Upper lobe of left lung (tissue), 4 donors: ENCODE data around the gene LYRM4.

Source experiments
- EP300 ChIP-seq, 4 donors: sonication (generic); formaldehyde crosslinking; IDR thresholded peaks; one replicate each; pipeline ENCODE4 v1.5.1; 2017; ENCODE audit warnings: antibody characterized with exemption in 4 of 4, control low read depth in 2 of 4
- POLR2A ChIP-seq, 4 donors: fragments of 450-650 bp; IDR thresholded peaks; one replicate each; pipeline ENCODE4 v1.5.1; 2016 to 2017; ENCODE audit warnings: antibody characterized with exemption in 4 of 4, mild to moderate bottlenecking in 2 of 4
- TF ChIP-seq, protein P1 (sequence below), 6 experiments: fragments of 450-650 bp in 4 of 6; fragments of 200-600 bp in 2 of 6; sonication (generic) in 2 of 6; IDR thresholded peaks; one replicate each; pipeline ENCODE4 v1.5.1; 2016 to 2019; ENCODE audit warnings: antibody characterized with exemption in 6 of 6

- TF ChIP-seq EP300 (IDR thresholded peaks at IDR 0.05) (no peak), POLR2A (IDR thresholded peaks at IDR 0.05) (no peak)
- TF ChIP-seq, protein P1, sequence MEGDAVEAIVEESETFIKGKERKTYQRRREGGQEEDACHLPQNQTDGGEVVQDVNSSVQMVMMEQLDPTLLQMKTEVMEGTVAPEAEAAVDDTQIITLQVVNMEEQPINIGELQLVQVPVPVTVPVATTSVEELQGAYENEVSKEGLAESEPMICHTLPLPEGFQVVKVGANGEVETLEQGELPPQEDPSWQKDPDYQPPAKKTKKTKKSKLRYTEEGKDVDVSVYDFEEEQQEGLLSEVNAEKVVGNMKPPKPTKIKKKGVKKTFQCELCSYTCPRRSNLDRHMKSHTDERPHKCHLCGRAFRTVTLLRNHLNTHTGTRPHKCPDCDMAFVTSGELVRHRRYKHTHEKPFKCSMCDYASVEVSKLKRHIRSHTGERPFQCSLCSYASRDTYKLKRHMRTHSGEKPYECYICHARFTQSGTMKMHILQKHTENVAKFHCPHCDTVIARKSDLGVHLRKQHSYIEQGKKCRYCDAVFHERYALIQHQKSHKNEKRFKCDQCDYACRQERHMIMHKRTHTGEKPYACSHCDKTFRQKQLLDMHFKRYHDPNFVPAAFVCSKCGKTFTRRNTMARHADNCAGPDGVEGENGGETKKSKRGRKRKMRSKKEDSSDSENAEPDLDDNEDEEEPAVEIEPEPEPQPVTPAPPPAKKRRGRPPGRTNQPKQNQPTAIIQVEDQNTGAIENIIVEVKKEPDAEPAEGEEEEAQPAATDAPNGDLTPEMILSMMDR (IDR thresholded peaks at IDR 0.05) = no peak
Measured at GRCh38 chr6:5204376-5204775, 56.4 kb downstream of the LYRM4 start.
